MCF 10A (cell line): ENCODE measurements around the gene ADPRM. TPM values are rescaled to one million over a fixed set of nuclear protein-coding genes. Genes with fewer than 3 reads are reported as not detected.

ENCODE experiments used
- BruUV-seq: library from RNA; stranded (reverse); fragments of 400-500 nt; replicated peaks from 2 replicates; lab custom pipeline; 2021; lab: Mats Ljungman, UMichigan
- CTCF ChIA-PET: fragments of 300-600 bp; sonication (Branson Sonifier 250); formaldehyde crosslinking; extraction: SDS; loops from one replicate; lab custom pipeline; 2021; ENCODE audit warnings: antibody characterized with exemption, inconsistent platforms; lab: Yijun Ruan, JAX
- POLR2A ChIA-PET: fragments of 300-600, 350-650 bp; sonication (Branson Sonifier 250); formaldehyde crosslinking; extraction: SDS; loops from one replicate; lab custom pipeline; 2020; ENCODE audit warnings: antibody characterized with exemption, inconsistent platforms; lab: Yijun Ruan, JAX
- DNase-seq: peaks from one replicate; pipeline ENCODE4 v3.0.0-alpha.2; 2018; ENCODE audit not compliant: unreplicated experiment
- H3K27ac Mint-ChIP-seq: one replicate; pipeline ENCODE4 v1.8.0; 2022; ENCODE audit warnings: mild to moderate bottlenecking, low read depth, mixed read lengths; ENCODE audit not compliant: unreplicated experiment
- H3K27me3 Mint-ChIP-seq: one replicate; pipeline ENCODE4 v1.8.0; 2022; ENCODE audit warnings: mixed read lengths; ENCODE audit not compliant: insufficient read depth, unreplicated experiment
- H3K36me3 Mint-ChIP-seq: one replicate; pipeline ENCODE4 v1.8.0; 2022; ENCODE audit warnings: mild to moderate bottlenecking, moderate library complexity, mixed read lengths; ENCODE audit not compliant: insufficient read depth, unreplicated experiment
- H3K4me1 Mint-ChIP-seq: one replicate; pipeline ENCODE4 v1.8.0; 2022; ENCODE audit warnings: mixed read lengths; ENCODE audit not compliant: insufficient read depth, unreplicated experiment
- H3K4me3 Mint-ChIP-seq: one replicate; pipeline ENCODE4 v1.8.0; 2022; ENCODE audit warnings: mild to moderate bottlenecking, moderate library complexity, mixed read lengths; ENCODE audit not compliant: unreplicated experiment
- H3K9me3 Mint-ChIP-seq: one replicate; pipeline ENCODE4 v1.8.0; 2022; ENCODE audit warnings: mixed read lengths; ENCODE audit not compliant: unreplicated experiment
- CTCF ChIP-seq: fragments of 200-600 bp; IDR thresholded peaks from one replicate; pipeline ENCODE4 v1.8.0; 2022; ENCODE audit warnings: antibody characterized with exemption, mild to moderate bottlenecking; ENCODE audit not compliant: unreplicated experiment
- intact Hi-C: fragments of 100-400 bp; cut with micrococcal nuclease; formaldehyde crosslinking; loops from 2 replicates; pipeline ENCODE4 v1.14.1; 2022
- total RNA-seq: library from RNA; stranded (reverse); gene quantifications from 2 replicates; pipeline ENCODE4 v1.2.3, GENCODE V29; 2022

The ADPRM gene
- total RNA-seq, 1 experiment from 2014 or later: 9.8 TPM

DNA sequence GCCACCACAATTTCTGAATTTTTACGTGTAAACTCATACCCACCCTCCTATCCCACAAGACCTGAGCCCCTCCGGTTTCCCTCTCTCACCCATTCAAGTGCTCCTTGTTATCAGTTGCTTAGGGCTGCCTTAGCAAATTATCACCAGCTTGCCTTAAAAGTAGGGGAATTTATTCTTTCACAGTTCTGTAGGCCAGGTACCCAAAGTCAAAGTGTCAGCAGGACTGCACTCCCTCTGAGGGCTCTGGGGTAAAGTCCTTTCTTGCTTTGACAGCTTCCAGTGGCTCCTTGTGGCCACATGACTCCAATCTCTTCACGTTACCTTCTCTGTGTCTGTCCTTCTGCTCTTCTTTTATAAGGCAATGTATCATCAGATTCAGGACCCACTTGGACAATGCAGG lies 40.3 kb downstream of the ADPRM start:
- no peak for TF ChIP-seq CTCF
- ChIA-PET POLR2A (no interaction called here), CTCF (interaction anchor here (0.5 to 3.3 kb wide), 51 partner anchors 10 to 1474 kb away, joined by 3 to 90 read pairs (median 5); partner anchors contain the start of gene PIRT)
- no peak overlapping the region for H3K4me3 Mint-ChIP-seq
- no peaks in the 10 kb centered on the region for H3K36me3 Mint-ChIP-seq
- DNase-seq: no peak
- BruUV-seq: no TSS peak
- H3K27me3 Mint-ChIP-seq: peaks cover 76% of the 10 kb centered on the region
- H3K4me1 Mint-ChIP-seq: peaks cover 5% of the 10 kb centered on the region
- intact Hi-C loops: loop anchor here (1.0 to 10.0 kb wide), 4 partner anchors 108 to 1247 kb away; no protein-coding TSS in a partner anchor
- no peaks in the 10 kb centered on the region for H3K9me3 Mint-ChIP-seq
- no peak overlapping the region for H3K27ac Mint-ChIP-seq

- TF ChIP-seq CTCF: no peak
- ChIA-PET POLR2A (interaction anchor here (0.7 kb wide), 1 partner anchor 1259 kb away, joined by 4 read pairs; the partner anchor contains the start of gene ZNF18), CTCF (interaction anchor here (0.6 to 2.6 kb wide), 5 partner anchors 10 to 1200 kb away, joined by 3 to 29 read pairs (median 9); no protein-coding TSS in a partner anchor)
- Mint-ChIP-seq H3K36me3 (no peaks in the 10 kb centered on the region), H3K27me3 (peaks cover 86% of the 10 kb centered on the region), H3K4me3 (no peak overlapping the region), H3K9me3 (no peaks in the 10 kb centered on the region), H3K27ac (no peak overlapping the region), H3K4me1 (peaks cover 5% of the 10 kb centered on the region)
- BruUV-seq: no TSS peak
- no peak for DNase-seq
- intact Hi-C loops: loop anchor here (5.0 to 10.0 kb wide), 2 partner anchors 404 to 1246 kb away; no protein-coding TSS in a partner anchor
Observed at GRCh38 chr17:10738521-10739258, 41.3 kb downstream of the ADPRM start.

DNA sequence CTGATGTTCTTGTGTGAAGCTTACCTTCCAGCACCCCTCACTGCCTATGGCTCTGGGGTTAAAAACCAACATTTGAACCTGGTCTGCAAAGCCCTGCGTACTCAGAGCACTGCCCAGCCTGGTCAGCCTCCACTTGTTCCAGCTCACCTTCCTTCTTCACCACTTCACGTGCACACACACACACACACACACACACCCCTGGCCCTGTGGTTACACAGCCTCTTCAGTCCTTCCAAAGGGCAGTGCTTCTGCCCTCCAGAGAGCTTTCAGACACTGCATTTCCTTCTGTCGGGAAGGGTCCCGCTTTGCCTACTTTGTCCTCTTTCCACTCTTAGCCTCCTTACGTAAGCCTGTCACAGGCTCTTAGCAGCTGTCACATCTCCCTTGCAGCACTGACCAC lies 42.0 kb downstream of the ADPRM start:
- no peak overlapping the region for H3K4me3 Mint-ChIP-seq
- CTCF ChIA-PET: interaction anchor here (0.5 to 2.6 kb wide), 3 partner anchors 52 to 464 kb away, joined by 3 to 10 read pairs (median 3); no protein-coding TSS in a partner anchor
- H3K36me3 Mint-ChIP-seq: no peaks in the 10 kb centered on the region
- H3K9me3 Mint-ChIP-seq: no peaks in the 10 kb centered on the region
- POLR2A ChIA-PET: interaction anchor here (0.7 kb wide), 1 partner anchor 1258 kb away, joined by 4 read pairs; the partner anchor contains the start of gene ZNF18
- no peak for DNase-seq
- intact Hi-C loops: loop anchor here (5.0 to 10.0 kb wide), 2 partner anchors 403 to 1245 kb away; no protein-coding TSS in a partner anchor
- no TSS peak for BruUV-seq
- H3K27ac Mint-ChIP-seq: no peak overlapping the region
- peaks cover 10% of the 10 kb centered on the region for H3K4me1 Mint-ChIP-seq
- H3K27me3 Mint-ChIP-seq: peaks cover 86% of the 10 kb centered on the region
- TF ChIP-seq CTCF: no peak
